Measurements from ENCODE around the gene ZBTB20. TPM values are rescaled to one million over a fixed set of nuclear protein-coding genes. Genes with fewer than 3 reads are reported as not detected.

Gene ZBTB20
- total and polyA plus RNA-seq, 2 donors (not counting 1 experiment from before 2014, with no cell fraction given) = 4.0 to 22.5 TPM

DNA sequence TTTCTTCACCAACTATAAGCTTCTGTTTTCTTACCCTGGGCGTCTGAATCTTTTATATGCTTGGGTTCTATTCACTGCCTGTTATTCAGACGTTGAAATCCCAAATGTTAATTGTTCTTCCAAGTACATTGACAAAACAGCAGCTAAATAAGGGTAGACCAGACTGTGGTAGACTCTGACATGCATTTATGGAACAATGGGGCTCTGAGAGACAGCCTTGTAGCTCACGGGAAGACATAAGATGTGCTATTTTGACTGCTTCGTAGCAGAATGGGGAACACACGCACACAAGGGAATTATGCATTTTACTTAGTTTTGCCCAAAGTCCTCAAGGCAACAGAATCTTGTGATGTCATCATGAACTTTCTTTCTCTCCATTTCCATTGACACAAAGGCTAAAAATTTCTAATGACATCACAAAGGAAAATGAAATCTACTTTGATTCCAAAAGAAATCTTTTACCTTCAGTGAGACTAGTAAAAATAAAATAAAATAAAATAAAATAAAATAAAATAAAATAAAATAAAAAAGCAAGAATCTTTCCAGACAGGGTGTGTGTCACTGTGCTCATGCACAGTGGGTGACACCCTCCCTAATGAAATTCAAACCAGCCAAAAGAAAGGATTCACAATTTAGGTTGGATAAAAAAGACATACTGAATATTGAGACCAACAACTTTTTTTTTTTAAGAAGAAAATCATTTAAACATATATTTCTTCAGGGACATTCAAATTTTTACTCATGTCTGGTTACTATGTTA lies 346.6 kb downstream of the ZBTB20 start:
- Histone ChIP-seq H2AFZ (ENCODE audit: low read length) (no peak overlapping the region), H3K9me3 (ENCODE audit: control insufficient read depth, insufficient read depth, low read depth, low read length) (no peaks in the 10 kb centered on the region), H3K4me1 (ENCODE audit: control insufficient read depth, extremely low read depth, insufficient read depth, low read length) (no peaks in the 10 kb centered on the region), H3K4me2 (ENCODE audit: extremely low read depth, insufficient read depth, low read length) (no peak overlapping the region), H3K4me3 (replicated peaks in 1 of 4; ENCODE audit: control extremely low read depth in 1 of 4, insufficient read depth in 1 of 4, low read depth in 3 of 4, low read length in 4 of 4) (no peak overlapping the region), H3K27ac (ENCODE audit: insufficient read depth, low read length) (no peak overlapping the region), H3K79me2 (ENCODE audit: control insufficient read depth, insufficient read depth, low read length) (no peaks in the 10 kb centered on the region), H4K20me1 (ENCODE audit: control insufficient read depth, extremely low read depth, insufficient read depth, low read length) (no peaks in the 10 kb centered on the region), H3K36me3 (ENCODE audit: control insufficient read depth, insufficient read depth, low read length) (no peaks in the 10 kb centered on the region), H3K9ac (ENCODE audit: insufficient read depth, low read length) (no peak overlapping the region), H3K27me3 (ENCODE audit: control insufficient read depth, insufficient read depth, low read length) (no peaks in the 10 kb centered on the region)
- TF ChIP-seq, protein P1, sequence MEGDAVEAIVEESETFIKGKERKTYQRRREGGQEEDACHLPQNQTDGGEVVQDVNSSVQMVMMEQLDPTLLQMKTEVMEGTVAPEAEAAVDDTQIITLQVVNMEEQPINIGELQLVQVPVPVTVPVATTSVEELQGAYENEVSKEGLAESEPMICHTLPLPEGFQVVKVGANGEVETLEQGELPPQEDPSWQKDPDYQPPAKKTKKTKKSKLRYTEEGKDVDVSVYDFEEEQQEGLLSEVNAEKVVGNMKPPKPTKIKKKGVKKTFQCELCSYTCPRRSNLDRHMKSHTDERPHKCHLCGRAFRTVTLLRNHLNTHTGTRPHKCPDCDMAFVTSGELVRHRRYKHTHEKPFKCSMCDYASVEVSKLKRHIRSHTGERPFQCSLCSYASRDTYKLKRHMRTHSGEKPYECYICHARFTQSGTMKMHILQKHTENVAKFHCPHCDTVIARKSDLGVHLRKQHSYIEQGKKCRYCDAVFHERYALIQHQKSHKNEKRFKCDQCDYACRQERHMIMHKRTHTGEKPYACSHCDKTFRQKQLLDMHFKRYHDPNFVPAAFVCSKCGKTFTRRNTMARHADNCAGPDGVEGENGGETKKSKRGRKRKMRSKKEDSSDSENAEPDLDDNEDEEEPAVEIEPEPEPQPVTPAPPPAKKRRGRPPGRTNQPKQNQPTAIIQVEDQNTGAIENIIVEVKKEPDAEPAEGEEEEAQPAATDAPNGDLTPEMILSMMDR (conservative IDR thresholded peaks at IDR 0.05 in 1 of 2, IDR thresholded peaks at IDR 0.05 in 1 of 2; ENCODE audit: low read depth in 1 of 2, low read length in 2 of 2) = no peak
- no peak for TF ChIP-seq EZH2 (IDR thresholded peaks at IDR 0.05; ENCODE audit: low read length, missing control alignments)
- no peak for DNase-seq (ENCODE audit: low read depth in 2 of 2)

DNA sequence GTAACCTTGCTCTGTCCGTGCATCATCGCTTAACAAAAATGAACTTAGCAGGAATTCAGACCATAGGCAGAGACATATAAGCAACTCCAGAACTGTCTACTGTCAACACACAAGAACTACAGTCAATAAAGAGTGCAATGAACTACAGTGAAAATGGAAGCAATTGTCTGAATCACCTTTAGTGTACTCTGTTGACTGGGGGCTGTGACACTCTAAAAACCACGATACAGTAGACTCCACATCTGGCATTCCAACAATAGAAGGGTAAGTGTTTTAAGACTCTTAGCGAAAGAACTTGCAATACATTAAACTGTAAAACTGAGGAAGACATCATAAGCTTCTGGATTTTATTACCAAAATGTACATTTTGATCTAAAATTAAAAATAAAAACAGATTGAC lies 347.3 kb downstream of the ZBTB20 start:
- Histone ChIP-seq H3K9ac (ENCODE audit: insufficient read depth, low read length) (no peak overlapping the region), H3K9me3 (ENCODE audit: control insufficient read depth, insufficient read depth, low read depth, low read length) (no peaks in the 10 kb centered on the region), H2AFZ (ENCODE audit: low read length) (no peak overlapping the region), H3K27me3 (ENCODE audit: control insufficient read depth, insufficient read depth, low read length) (no peaks in the 10 kb centered on the region), H4K20me1 (ENCODE audit: control insufficient read depth, extremely low read depth, insufficient read depth, low read length) (no peaks in the 10 kb centered on the region), H3K4me3 (replicated peaks in 1 of 4; ENCODE audit: control extremely low read depth in 1 of 4, insufficient read depth in 1 of 4, low read depth in 3 of 4, low read length in 4 of 4) (no peak overlapping the region), H3K4me2 (ENCODE audit: extremely low read depth, insufficient read depth, low read length) (no peak overlapping the region), H3K27ac (ENCODE audit: insufficient read depth, low read length) (no peak overlapping the region), H3K4me1 (ENCODE audit: control insufficient read depth, extremely low read depth, insufficient read depth, low read length) (no peaks in the 10 kb centered on the region), H3K36me3 (ENCODE audit: control insufficient read depth, insufficient read depth, low read length) (no peaks in the 10 kb centered on the region), H3K79me2 (ENCODE audit: control insufficient read depth, insufficient read depth, low read length) (no peaks in the 10 kb centered on the region)
- TF ChIP-seq EZH2 (IDR thresholded peaks at IDR 0.05; ENCODE audit: low read length, missing control alignments) = no peak
- TF ChIP-seq, protein P1 (conservative IDR thresholded peaks at IDR 0.05 in 1 of 2, IDR thresholded peaks at IDR 0.05 in 1 of 2; ENCODE audit: low read depth in 1 of 2, low read length in 2 of 2) = no peak
- peak in 1 of 2 donors; percentile 4 for DNase-seq (ENCODE audit: low read depth in 2 of 2)

DNA sequence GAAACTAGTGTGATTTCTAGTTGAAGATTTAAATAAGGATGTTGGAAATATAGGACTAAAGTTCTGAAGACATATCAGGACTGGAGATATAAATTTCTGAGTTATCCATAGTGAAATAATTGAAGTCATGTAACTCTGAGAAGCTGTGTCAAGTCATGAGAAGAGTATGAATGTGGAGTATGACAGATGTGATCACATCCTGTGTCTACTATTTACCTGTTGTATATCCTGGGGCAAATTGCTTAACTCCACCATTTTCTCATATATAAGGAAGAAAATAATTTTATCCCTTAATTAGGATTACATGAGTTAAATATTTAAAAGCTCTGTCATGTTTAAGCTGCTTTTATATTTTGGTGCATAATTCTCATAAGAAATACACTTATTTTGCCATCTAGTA lies 350.3 kb downstream of the ZBTB20 start:
- H3K4me2 ChIP-seq (ENCODE audit: extremely low read depth, insufficient read depth, low read length) = no peak overlapping the region
- no peaks in the 10 kb centered on the region for H3K27me3 ChIP-seq (ENCODE audit: control insufficient read depth, insufficient read depth, low read length)
- no peaks in the 10 kb centered on the region for H3K36me3 ChIP-seq (ENCODE audit: control insufficient read depth, insufficient read depth, low read length)
- H3K4me3 ChIP-seq (replicated peaks in 1 of 4; ENCODE audit: control extremely low read depth in 1 of 4, insufficient read depth in 1 of 4, low read depth in 3 of 4, low read length in 4 of 4) = no peak overlapping the region
- no peak overlapping the region for H2AFZ ChIP-seq (ENCODE audit: low read length)
- H3K79me2 ChIP-seq (ENCODE audit: control insufficient read depth, insufficient read depth, low read length) = no peaks in the 10 kb centered on the region
- no peak for TF ChIP-seq EZH2 (IDR thresholded peaks at IDR 0.05; ENCODE audit: low read length, missing control alignments)
- TF ChIP-seq, protein P1 (conservative IDR thresholded peaks at IDR 0.05 in 1 of 2, IDR thresholded peaks at IDR 0.05 in 1 of 2; ENCODE audit: low read depth in 1 of 2, low read length in 2 of 2) = no peak
- no peaks in the 10 kb centered on the region for H4K20me1 ChIP-seq (ENCODE audit: control insufficient read depth, extremely low read depth, insufficient read depth, low read length)
- H3K4me1 ChIP-seq (ENCODE audit: control insufficient read depth, extremely low read depth, insufficient read depth, low read length) = no peaks in the 10 kb centered on the region
- no peaks in the 10 kb centered on the region for H3K9me3 ChIP-seq (ENCODE audit: control insufficient read depth, insufficient read depth, low read depth, low read length)
- H3K27ac ChIP-seq (ENCODE audit: insufficient read depth, low read length) = no peak overlapping the region
- H3K9ac ChIP-seq (ENCODE audit: insufficient read depth, low read length) = no peak overlapping the region
- DNase-seq (ENCODE audit: low read depth in 2 of 2) = no peak
